HG03571 (cell line): ENCODE results near the gene ELOB.

ENCODE experiments used
- ATAC-seq: cut with Tn5 transposase; IDR thresholded peaks from one replicate; pipeline ENCODE4 v1.9.1; 2021; ENCODE audit not compliant: unreplicated experiment

The ELOB gene

DNA sequence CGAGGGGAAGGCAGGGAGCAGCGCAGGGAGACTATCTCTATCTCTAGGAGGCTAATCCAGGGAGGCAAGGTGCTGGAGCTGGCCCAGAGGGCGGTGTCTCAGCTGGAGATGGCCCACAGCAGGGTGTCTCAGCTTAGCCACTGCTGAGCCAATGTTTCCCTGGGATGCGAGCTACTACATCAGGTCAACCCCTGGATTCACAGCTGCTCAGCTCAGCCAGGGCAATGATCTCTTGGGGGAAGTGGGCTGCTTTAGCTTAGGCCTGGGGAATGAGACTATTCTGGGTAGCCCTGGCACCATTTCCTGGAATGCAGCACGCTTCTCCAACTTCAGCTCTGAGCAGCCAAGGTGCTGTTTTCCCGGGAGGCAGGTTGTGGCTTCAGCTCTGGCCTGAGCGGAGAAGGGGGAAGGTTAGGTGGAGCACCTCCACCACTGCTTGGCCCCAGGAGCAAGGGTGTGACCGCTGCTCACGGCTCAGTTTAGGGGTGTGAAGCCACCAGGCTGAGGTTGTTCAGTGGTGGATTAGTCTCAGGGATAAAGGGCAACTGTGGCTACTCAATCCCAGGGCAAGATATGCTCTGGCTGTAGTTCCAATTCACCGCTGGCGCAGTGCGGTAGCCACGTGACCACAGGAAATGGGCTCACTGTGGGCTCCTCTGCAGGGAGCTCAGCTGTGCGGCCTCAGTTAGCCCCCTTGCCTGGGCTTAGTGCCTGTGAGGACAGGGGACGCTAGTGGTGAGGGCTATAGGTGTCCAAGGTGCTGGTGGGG, 34.8 kb upstream of the ELOB start:
- ATAC-seq = no peak

GRCh38 chr16:2810651-2811050, 33.6 kb upstream of the ELOB start:
- ATAC-seq = no peak

GRCh38 chr16:2809149-2809760, 32.2 kb upstream of the ELOB start:
- no peak for ATAC-seq

- no peak for ATAC-seq
These were observed 31.1 kb upstream of the ELOB start for GRCh38 chr16:2808181-2808580.

GRCh38 chr16:2806286-2806685, 29.2 kb upstream of the ELOB start:
- no peak for ATAC-seq

GRCh38 chr16:2804728-2805127, 27.6 kb upstream of the ELOB start:
- no peak for ATAC-seq

DNA sequence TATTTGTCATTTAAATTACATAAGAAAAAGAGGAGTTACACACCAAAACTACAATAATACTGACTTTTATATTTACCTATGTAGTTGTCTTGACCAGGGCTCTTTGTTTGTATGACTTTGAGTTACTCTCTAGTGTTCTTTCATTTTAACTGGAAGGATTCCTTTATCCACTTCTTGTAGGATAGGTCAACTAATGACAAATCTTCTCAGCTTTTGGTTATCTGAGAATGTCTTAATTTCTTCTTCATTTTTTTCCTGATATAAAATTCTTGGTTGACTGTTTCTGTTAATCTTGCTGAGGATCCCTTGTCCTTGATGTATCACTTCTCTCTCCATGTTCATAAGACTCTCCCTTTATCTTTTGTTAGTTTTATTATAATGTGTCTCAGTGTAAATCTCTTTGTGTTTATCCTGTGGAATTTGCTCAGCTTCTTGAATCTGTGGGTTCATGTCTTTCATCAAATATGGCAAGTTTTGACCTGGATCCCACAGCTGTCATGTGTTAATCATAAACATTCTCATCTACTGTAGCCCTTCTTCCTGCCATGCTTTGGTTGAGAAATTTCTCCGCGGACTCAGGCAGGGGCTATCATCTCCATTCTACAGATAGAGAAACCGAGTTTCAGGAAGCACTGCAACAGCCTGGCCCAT, 26.6 kb upstream of the ELOB start:
- no peak for ATAC-seq

GRCh38 chr16:2799859-2800226, 22.8 kb upstream of the ELOB start:
- ATAC-seq = no peak

GRCh38 chr16:2799205-2799858, 22.3 kb upstream of the ELOB start:
- no peak for ATAC-seq

- no peak for ATAC-seq
These were observed 21.7 kb upstream of the ELOB start for GRCh38 chr16:2798723-2799204.

DNA sequence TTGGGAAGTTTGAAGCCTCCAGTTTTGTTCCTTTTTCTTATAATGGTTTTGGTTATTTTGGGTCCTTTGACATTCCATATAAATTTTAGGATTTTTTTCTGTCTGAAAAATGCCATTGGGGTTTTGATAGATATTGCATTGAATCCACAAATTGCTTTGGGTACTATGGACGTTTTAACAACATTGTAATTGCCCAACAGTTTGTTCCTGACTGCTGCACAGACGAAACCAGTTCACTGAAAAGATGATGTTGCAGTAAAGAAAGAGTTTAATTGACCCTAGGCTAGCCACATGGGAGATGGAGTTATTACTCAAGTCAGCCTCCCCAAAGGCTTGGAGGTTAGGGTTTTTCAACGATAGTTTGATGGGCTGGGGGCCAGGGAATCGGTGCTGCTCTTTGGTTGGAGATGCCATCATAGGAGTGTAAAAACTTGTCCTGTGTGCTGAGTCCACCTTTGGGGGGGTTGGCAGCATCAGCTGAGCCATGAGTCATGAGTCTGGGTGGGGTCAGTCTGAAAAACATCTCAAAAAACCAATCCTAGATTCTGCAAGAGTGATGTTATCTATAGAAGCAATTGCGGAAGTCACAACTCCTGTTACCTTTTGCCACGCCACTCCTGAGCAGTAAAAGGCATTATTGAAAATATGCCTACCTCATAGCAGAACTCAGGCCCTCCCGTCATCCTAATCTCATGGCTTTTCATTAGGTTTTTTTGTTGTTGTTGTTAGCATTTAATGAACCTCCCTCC, 18.5 kb upstream of the ELOB start:
- ATAC-seq = no peak

GRCh38 chr16:2792940-2793339, 15.9 kb upstream of the ELOB start:
- no peak for ATAC-seq

GRCh38 chr16:2791174-2791573, 14.1 kb upstream of the ELOB start:
- ATAC-seq = no peak

- ATAC-seq = no peak
These were observed 13.6 kb upstream of the ELOB start for GRCh38 chr16:2790631-2791030.

DNA sequence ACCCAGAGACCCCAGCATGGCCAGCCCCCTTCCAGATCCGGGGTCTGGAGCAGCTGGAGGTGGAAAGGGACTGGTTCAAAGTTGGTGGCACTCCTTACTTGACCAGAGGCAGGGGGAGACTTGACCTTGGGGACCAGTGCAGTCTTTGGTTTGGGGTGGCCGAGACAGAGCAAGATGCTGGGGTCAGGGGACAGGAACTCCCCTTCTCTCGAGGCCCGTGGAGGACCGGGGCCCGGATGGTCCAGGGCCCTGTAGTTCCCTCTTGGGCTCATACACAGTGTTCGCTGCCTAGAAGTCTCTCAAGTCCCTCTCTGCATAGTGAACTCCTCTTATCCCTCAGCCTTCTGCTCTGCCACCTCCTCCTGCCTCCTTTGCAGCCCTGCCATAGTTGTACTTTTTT, 10.9 kb upstream of the ELOB start:
- no peak for ATAC-seq

DNA sequence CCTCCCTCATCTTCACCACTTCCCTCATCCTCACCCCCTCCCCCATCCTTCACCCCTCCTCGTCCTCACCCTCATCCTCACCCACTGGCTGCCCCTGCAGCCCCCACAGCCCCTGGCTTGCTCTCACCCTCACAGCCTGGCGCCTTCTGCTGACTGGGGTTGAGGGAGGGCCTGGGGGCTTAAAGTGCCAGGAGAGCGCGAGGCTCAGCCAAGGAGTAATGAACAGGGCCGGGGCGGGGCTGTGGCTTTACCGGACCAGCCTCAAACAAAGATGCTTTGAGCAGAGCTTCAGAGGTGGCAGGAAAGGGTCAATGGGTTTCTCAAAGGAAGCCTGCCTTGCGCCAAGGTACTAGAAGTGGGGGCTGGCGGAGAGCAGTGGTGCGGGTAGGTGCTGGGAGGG, 10.3 kb upstream of the ELOB start, which contains the start of gene PRSS33:
Gene PRSS33, minus strand, starts transcription at position 155 of the 400 bp plus-strand sequence. CDS start 1,013 bp downstream, outside the sequence.
- ATAC-seq = no peak

- ATAC-seq = no peak
These were observed 9.7 kb upstream of the ELOB start for GRCh38 chr16:2786826-2787151.

GRCh38 chr16:2786061-2786825, 9.2 kb upstream of the ELOB start:
- no peak for ATAC-seq

DNA sequence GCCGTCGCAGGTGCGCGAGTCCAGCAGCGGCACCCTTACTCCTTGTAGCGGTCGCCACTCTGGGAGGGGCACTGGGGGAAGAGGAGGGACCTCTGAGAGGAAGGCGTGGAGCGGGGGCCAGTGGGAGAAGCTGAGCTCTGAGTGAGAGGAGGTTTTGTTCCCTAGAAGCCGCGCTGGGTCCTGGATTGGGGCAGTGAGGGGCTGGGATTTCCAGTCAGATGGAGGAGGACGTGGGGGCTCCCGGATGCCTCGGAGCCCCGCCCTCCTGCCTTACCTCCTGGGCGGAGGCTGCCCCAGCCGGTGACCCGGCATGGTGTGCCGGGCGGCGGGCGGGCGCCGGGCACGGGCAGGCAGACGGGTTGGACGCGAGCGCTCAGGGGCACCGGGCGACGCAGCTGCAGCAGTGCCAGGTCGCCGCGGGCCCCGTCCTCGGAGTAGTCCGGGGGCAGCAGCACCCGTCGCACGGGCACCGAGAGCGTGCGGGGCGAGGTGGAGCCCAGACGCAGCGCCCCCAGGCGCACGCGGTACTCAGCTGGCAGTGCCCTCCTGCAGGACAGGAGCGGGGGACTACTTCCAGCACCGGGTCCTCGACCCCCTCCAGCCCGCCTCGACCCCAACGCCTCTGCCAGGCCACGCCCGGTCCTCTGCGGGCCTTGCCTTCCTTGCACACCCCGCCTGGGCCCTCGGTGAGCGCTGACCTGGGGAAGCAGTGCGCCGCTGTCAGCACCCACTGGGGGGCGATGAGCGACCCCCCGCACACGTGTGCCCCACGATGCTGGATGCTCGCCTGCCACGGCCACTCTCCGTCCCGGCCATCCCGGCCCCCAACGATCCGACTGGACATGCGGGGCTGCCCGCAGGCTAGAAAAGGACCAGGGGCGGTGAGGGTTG, 8.3 kb upstream of the ELOB start:
- ATAC-seq = no peak
